ENCODE measurements around the gene CFL1.
A peak's percentile ranks its signal among the peaks of the same experiment; 100 is the strongest.

CFL1 gene

GRCh38 chr11:65857500-65857852, 504 bp downstream of the CFL1 start:
- Histone ChIP-seq H3K27me3 (ENCODE audit: control insufficient read depth in 5 of 5, insufficient read depth in 4 of 5, low read length in 5 of 5) (no peaks in the 10 kb centered on the region), H3K27ac (ENCODE audit: low read depth, low read length) (peak overlapping the region; percentile 93), H3K4me3 (ENCODE audit: low read depth in 1 of 5, low read length in 5 of 5) (peak overlapping the region; percentile 78 to 97 (median 96)), H3K9ac (ENCODE audit: low read length in 5 of 5) (peak overlapping the region; percentile 38 to 98 (median 93)), H3K4me1 (ENCODE audit: control insufficient read depth in 5 of 5, insufficient read depth in 5 of 5, low read length in 5 of 5) (peaks cover 17 to 60% (median 49%) of the 10 kb centered on the region in 5 donors), H3K9me3 (ENCODE audit: control insufficient read depth in 5 of 5, low read length in 5 of 5) (no peaks in the 10 kb centered on the region), H3K36me3 (ENCODE audit: control insufficient read depth in 5 of 5, insufficient read depth in 5 of 5, low read length in 5 of 5) (peaks cover 0 to 46% (median 43%) of the 10 kb centered on the region in 5 donors)

- Histone ChIP-seq H3K9me3 (ENCODE audit: control insufficient read depth in 5 of 5, low read length in 5 of 5) (no peaks in the 10 kb centered on the region), H3K27ac (ENCODE audit: low read depth, low read length) (peak overlapping the region; percentile 93), H3K9ac (ENCODE audit: low read length in 5 of 5) (peak overlapping the region; percentile 63 to 98 (median 93)), H3K4me3 (ENCODE audit: low read depth in 1 of 5, low read length in 5 of 5) (peak overlapping the region; percentile 78 to 97 (median 96)), H3K27me3 (ENCODE audit: control insufficient read depth in 5 of 5, insufficient read depth in 4 of 5, low read length in 5 of 5) (no peaks in the 10 kb centered on the region), H3K36me3 (ENCODE audit: control insufficient read depth in 5 of 5, insufficient read depth in 5 of 5, low read length in 5 of 5) (peaks cover 0 to 46% (median 41%) of the 10 kb centered on the region in 5 donors), H3K4me1 (ENCODE audit: control insufficient read depth in 5 of 5, insufficient read depth in 5 of 5, low read length in 5 of 5) (peaks cover 17 to 54% (median 45%) of the 10 kb centered on the region in 5 donors)
Observed at GRCh38 chr11:65856689-65857499, 1.1 kb downstream of the CFL1 start.

GRCh38 chr11:65855927-65856363, 2.0 kb downstream of the CFL1 start:
- Histone ChIP-seq H3K9ac (ENCODE audit: low read length in 5 of 5) (peak overlapping the region in 3 of 5 donors; percentile 93 to 98 (median 93)), H3K27me3 (ENCODE audit: control insufficient read depth in 5 of 5, insufficient read depth in 4 of 5, low read length in 5 of 5) (no peaks in the 10 kb centered on the region), H3K36me3 (ENCODE audit: control insufficient read depth in 5 of 5, insufficient read depth in 5 of 5, low read length in 5 of 5) (peaks cover 0 to 54% (median 49%) of the 10 kb centered on the region in 5 donors), H3K4me1 (ENCODE audit: control insufficient read depth in 5 of 5, insufficient read depth in 5 of 5, low read length in 5 of 5) (peaks cover 12 to 45% (median 35%) of the 10 kb centered on the region in 5 donors), H3K9me3 (ENCODE audit: control insufficient read depth in 5 of 5, low read length in 5 of 5) (peaks cover 0 to 7% (median 5%) of the 10 kb centered on the region in 5 donors), H3K4me3 (ENCODE audit: low read depth in 1 of 5, low read length in 5 of 5) (peak overlapping the region; percentile 78 to 97 (median 96)), H3K27ac (ENCODE audit: low read depth, low read length) (peak overlapping the region; percentile 93)

GRCh38 chr11:65854852-65855837, 2.8 kb downstream of the CFL1 start:
- Histone ChIP-seq H3K4me1 (ENCODE audit: control insufficient read depth in 5 of 5, insufficient read depth in 5 of 5, low read length in 5 of 5) (peaks cover 11 to 38% (median 32%) of the 10 kb centered on the region in 5 donors), H3K9me3 (ENCODE audit: control insufficient read depth in 5 of 5, low read length in 5 of 5) (peaks cover 0 to 7% (median 5%) of the 10 kb centered on the region in 5 donors), H3K4me3 (ENCODE audit: low read depth in 1 of 5, low read length in 5 of 5) (peak overlapping the region in 1 of 5 donors; percentile 97), H3K9ac (ENCODE audit: low read length in 5 of 5) (no peak overlapping the region), H3K27me3 (ENCODE audit: control insufficient read depth in 5 of 5, insufficient read depth in 4 of 5, low read length in 5 of 5) (no peaks in the 10 kb centered on the region), H3K36me3 (ENCODE audit: control insufficient read depth in 5 of 5, insufficient read depth in 5 of 5, low read length in 5 of 5) (peaks cover 0 to 58% (median 51%) of the 10 kb centered on the region in 5 donors), H3K27ac (ENCODE audit: low read depth, low read length) (no peak overlapping the region)

GRCh38 chr11:65854161-65854592, 3.8 kb downstream of the CFL1 start:
- no peaks in the 10 kb centered on the region for H3K27me3 ChIP-seq (ENCODE audit: control insufficient read depth in 5 of 5, insufficient read depth in 4 of 5, low read length in 5 of 5)
- peaks cover 11 to 28% (median 22%) of the 10 kb centered on the region in 5 donors for H3K4me1 ChIP-seq (ENCODE audit: control insufficient read depth in 5 of 5, insufficient read depth in 5 of 5, low read length in 5 of 5)
- H3K36me3 ChIP-seq (ENCODE audit: control insufficient read depth in 5 of 5, insufficient read depth in 5 of 5, low read length in 5 of 5) = peaks cover 0 to 58% (median 51%) of the 10 kb centered on the region in 5 donors
- H3K9ac ChIP-seq (ENCODE audit: low read length in 5 of 5) = no peak overlapping the region
- H3K4me3 ChIP-seq (ENCODE audit: low read depth in 1 of 5, low read length in 5 of 5) = no peak overlapping the region
- no peak overlapping the region for H3K27ac ChIP-seq (ENCODE audit: low read depth, low read length)
- peaks cover 0 to 7% (median 5%) of the 10 kb centered on the region in 5 donors for H3K9me3 ChIP-seq (ENCODE audit: control insufficient read depth in 5 of 5, low read length in 5 of 5)

GRCh38 chr11:65853246-65853979, 4.6 kb downstream of the CFL1 start:
- peaks cover 0 to 58% (median 51%) of the 10 kb centered on the region in 5 donors for H3K36me3 ChIP-seq (ENCODE audit: control insufficient read depth in 5 of 5, insufficient read depth in 5 of 5, low read length in 5 of 5)
- no peak overlapping the region for H3K27ac ChIP-seq (ENCODE audit: low read depth, low read length)
- peaks cover 7 to 21% (median 15%) of the 10 kb centered on the region in 5 donors for H3K4me1 ChIP-seq (ENCODE audit: control insufficient read depth in 5 of 5, insufficient read depth in 5 of 5, low read length in 5 of 5)

GRCh38 chr11:65852508-65853245, 5.3 kb downstream of the CFL1 start:
- Histone ChIP-seq H3K4me1 (ENCODE audit: control insufficient read depth in 5 of 5, insufficient read depth in 5 of 5, low read length in 5 of 5) (peaks cover 7 to 19% (median 13%) of the 10 kb centered on the region in 5 donors), H3K27me3 (ENCODE audit: control insufficient read depth in 5 of 5, insufficient read depth in 4 of 5, low read length in 5 of 5) (no peaks in the 10 kb centered on the region), H3K27ac (ENCODE audit: low read depth, low read length) (no peak overlapping the region), H3K9me3 (ENCODE audit: control insufficient read depth in 5 of 5, low read length in 5 of 5) (peaks cover 0 to 7% (median 5%) of the 10 kb centered on the region in 5 donors), H3K36me3 (ENCODE audit: control insufficient read depth in 5 of 5, insufficient read depth in 5 of 5, low read length in 5 of 5) (peaks cover 0 to 58% (median 51%) of the 10 kb centered on the region in 5 donors), H3K4me3 (ENCODE audit: low read depth in 1 of 5, low read length in 5 of 5) (no peak overlapping the region), H3K9ac (ENCODE audit: low read length in 5 of 5) (no peak overlapping the region)

More at GRCh38 chr11:65853246-65853979, 4.6 kb downstream of the CFL1 start:
- Histone ChIP-seq H3K9me3 (ENCODE audit: control insufficient read depth in 5 of 5, low read length in 5 of 5) (peaks cover 0 to 7% (median 5%) of the 10 kb centered on the region in 5 donors), H3K27me3 (ENCODE audit: control insufficient read depth in 5 of 5, insufficient read depth in 4 of 5, low read length in 5 of 5) (no peaks in the 10 kb centered on the region), H3K9ac (ENCODE audit: low read length in 5 of 5) (no peak overlapping the region), H3K4me3 (ENCODE audit: low read depth in 1 of 5, low read length in 5 of 5) (no peak overlapping the region)

- H3K4me3 ChIP-seq (ENCODE audit: low read depth in 1 of 5, low read length in 5 of 5) = no peak overlapping the region
- H3K4me1 ChIP-seq (ENCODE audit: control insufficient read depth in 5 of 5, insufficient read depth in 5 of 5, low read length in 5 of 5) = peaks cover 7 to 18% (median 13%) of the 10 kb centered on the region in 5 donors
- H3K9me3 ChIP-seq (ENCODE audit: control insufficient read depth in 5 of 5, low read length in 5 of 5) = peaks cover 0 to 7% (median 5%) of the 10 kb centered on the region in 5 donors
- H3K27me3 ChIP-seq (ENCODE audit: control insufficient read depth in 5 of 5, insufficient read depth in 4 of 5, low read length in 5 of 5) = no peaks in the 10 kb centered on the region
- H3K27ac ChIP-seq (ENCODE audit: low read depth, low read length) = no peak overlapping the region
- H3K36me3 ChIP-seq (ENCODE audit: control insufficient read depth in 5 of 5, insufficient read depth in 5 of 5, low read length in 5 of 5) = peaks cover 0 to 58% (median 51%) of the 10 kb centered on the region in 5 donors
- no peak overlapping the region for H3K9ac ChIP-seq (ENCODE audit: low read length in 5 of 5)
Observed at GRCh38 chr11:65851811-65852507, 6.0 kb downstream of the CFL1 start.
